RKO (cell line): ENCODE measurements around the gene ERG28.
"Not testable (repeated sequence)": the region's sequence is repeated elsewhere in the genome, so short reads cannot be mapped to it uniquely, and the experiment has no call there.

ENCODE experiments used
- DNase-seq: peaks from one replicate; pipeline ENCODE4 v3.0.0-alpha.2; 2016; ENCODE audit warnings: low spot score

Gene ERG28

DNA sequence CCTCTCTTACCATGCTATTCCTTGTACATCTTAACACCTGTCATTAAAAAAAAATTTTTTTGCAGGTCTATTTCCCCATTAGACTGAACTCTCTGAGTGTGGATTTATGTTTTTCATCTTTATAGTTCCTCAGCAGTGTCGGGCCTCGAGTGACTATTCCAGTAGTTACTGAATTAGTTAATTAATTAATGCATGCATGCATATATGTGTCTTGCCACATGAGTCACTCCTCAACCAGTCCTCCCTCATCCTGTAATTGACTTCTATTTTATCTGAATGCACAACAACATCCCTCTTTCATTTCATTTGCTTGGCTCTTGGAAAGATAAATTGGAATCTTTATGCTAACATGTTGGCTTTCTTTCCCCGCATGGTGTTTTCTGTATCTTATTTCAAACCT, 35.6 kb downstream of the ERG28 start:
- DNase-seq: no peak

DNA sequence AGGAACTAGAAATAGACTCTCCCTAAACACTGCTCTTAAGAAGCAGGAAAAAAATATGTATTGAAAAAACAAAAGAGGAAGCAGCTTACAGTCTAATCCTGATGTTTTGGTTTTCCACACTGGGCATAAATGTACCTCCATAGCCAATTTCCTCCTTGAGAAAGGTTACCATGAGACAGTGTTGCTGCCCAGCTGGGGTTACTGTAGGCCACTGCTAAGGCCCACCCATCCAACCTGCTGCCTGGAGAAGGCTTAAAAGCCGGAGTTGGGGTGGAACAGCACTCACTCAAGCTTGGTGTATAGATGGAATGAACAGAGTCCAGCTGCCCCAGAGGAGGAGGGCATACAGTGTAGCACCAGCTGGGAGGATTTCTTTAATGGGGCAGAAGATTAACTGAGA, 41.1 kb downstream of the ERG28 start:
- DNase-seq: no peak

DNA sequence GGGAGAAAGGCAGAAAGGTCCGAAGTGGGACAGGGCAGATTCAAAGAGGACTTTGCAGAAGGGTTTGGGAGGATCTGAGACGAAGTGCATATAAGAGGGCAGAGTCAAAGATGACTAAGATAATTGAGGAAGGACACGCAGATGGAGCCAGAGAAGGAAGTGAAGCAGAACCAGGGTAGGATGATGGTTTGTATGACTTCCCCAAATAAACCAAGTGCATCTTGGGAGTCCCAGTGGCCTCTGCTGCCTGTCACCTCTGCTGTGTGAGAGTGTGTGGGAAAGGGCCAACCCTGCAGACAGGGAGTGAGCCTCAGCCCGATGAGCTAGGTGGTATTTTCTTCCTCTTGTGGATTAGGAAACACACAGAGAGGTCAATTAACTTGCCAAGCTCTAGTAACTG, 45.5 kb downstream of the ERG28 start:
- DNase-seq: no peak

DNA sequence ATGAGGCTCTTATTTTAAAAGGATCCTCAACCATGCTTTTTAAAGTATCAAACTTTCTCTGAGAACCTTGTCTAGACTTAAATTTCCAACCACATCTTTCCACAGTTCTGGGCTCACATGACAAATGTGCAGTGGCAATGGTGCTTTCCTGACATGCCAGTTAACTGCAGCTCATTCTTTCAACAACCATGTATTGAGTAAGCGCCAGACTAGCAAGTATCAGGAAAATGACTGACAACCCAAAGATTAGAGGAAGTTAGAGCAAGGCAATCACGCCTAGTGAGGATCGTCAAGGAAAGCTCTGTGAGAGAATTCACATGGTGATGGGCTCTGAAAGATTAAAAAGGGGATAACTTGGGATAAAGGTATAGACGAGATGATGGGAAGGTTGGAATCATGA, 46.5 kb downstream of the ERG28 start:
- no peak for DNase-seq

DNA sequence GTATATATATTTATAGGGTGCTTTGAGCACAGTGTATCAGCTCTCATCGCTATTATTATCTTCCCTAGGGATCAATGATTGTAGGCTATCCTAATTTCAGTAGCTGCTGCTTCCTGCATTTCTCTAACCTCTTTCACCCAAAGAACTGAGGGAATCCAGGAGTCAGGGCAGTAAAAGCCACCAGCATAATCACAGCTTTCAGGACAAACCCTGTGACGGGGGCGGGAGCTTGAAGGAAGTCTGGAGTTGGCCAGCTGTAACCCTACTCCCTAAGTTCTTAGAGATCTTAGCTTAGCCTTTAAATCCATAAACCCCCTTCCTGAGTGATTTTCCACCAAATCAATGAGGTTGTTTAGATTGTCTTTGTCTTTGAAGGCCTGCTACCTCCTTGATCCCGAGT, 48.5 kb downstream of the ERG28 start:
- no peak for DNase-seq

DNA sequence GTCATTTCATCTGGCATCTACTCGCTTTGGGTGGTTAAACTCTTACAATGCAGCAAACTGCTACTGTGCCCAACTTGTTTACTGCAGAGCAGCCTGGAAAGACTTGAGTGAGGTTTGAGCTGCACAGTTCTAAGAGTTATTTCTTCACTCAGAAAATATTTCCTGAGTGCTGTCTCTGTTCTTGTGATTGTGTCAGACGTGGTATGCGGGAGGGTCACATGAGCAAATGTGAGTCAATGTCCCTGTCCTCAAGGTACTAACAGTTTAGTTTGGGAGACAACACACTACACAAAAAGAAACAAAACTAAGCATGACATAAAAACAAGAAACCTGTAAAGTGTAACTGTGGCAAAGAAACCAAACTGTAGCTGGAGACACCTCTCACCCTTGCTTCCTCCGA, 49.8 kb downstream of the ERG28 start:
- no peak for DNase-seq

DNA sequence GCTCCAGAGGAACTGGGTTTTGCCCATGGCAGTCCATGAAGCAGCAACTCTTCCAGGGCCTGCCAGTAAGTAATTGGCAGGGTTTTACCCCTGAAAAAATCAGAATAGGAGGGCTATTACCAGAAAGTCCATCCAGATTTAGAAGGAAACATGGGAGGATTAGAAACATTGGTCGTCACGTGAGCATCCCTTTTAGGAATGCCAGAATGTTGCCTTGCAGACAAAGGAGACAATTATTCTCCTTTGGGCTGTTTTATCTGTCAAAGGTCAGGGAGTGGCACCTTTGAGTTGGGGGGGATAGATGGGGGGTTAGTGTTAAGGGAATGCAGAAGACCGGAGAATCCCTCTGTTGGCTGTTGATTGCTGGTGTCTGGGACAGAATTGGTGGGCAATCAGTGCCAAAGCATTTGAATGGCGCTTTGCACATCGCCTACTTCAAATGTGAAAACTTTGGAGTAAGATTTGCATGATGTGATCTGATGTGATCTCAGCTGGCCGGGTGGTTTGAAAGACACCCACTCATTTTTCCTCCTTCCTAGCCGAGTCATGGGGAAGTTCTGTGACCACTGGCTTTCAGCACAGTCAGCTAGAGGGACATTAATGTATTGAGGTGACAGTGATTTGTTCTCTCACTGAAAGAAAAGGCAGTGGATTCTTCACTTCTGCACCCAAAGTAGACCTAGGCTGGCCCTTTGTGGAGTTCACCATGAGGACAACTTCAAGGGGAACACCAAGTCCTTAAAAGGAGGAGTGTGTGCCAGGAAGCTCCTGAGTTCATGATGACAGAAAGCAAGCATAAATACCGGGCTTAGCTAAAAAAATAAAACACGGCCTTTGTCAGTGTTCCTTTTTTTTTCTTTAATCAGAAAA, 50.8 kb downstream of the ERG28 start:
- DNase-seq: no peak

DNA sequence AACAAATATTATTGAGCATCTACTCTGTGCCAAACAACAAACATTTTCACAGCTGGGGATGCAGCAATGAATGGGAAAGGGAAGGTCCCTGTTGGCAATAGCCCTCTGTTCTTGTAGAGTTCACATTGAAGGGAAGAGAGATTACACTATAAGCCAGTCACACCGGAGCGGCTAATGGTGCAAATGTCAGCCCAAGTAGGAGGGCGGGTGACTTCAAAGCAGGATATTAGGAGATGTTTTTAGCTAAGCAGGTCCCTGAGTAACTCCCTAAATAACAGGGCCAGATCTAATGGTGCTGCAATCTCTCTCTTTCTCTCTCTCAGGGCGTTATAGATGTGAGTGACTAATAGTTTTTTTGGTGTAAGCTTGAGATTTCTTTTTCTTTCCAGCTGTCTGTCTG, 51.6 kb downstream of the ERG28 start:
- no peak for DNase-seq

DNA sequence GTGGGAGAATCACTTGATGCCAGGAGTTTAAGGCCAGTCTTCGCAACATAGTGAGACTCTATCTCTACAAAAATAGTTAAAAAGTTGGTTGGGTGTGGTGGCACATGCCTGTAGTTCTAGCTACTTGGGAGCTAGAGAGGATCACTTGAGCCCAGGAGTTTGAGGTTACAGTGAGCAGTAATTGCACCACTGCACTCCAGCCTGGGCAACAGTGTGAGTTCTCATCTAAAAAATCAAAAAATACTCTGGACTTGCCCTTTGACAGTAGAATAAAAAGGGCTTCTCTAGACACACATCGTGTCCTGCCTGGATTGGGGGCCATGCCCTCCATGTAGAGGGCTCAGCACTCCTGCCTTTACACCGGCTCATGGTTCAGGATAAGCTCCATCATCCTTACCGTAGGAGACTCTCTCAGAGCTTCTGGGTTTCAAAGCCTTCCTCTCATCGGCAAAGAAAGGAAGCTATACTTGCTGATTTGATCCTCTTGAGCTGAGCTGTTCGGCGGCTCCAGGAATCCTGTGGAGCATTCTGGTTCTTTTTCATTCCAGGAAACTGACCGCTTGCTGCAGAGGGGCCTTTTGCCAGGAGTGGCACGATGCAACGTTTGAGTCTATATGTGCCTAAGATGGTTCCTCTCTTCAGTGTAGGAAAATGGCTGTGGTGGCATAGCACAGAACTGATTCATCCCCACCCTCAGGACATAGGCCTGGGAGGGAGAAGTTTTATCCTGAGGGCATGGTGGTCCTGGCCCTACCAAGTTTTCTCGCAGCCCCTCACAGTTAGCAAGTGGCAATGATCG, 52.6 kb downstream of the ERG28 start:
- no peak for DNase-seq

DNA sequence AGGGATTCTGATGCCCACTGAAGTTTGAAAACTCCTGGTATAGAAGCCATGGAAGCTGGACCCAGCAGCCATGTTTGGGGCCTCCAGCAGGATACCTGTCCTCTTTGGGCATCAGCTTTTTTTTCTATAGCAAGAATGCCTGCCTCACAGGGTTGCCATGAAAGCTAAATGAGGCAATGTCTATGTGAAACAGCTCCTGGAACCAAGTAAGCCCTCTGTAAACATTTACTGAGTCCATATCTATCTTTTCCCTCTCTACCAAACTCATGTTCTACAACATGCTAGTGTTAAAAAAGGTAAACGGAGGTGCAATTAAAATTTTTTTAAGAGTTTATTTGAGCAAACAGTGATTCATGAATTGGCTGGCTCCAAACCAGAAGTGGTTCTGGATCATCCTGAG, 53.6 kb downstream of the ERG28 start:
- no peak for DNase-seq

DNA sequence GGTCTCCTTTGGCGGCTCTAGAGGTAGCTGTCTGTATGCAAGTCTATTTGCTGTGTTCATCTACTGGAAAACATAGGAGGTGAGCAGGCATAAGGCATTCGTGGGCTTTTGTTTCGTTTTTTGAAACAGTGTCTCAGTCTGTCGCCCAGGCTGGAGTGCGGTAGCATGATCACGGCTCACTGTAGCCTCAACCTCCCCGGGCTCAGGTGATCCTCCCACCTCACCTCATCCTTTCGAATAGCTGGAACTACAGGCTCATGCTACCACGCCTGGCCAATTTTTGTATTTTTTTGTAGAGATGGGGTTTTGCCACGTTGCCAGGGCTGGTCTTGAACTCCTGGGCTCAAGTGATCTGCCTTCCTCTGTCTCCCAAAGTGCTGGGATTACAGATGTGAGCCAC, 54.8 kb downstream of the ERG28 start:
- no peak for DNase-seq

DNA sequence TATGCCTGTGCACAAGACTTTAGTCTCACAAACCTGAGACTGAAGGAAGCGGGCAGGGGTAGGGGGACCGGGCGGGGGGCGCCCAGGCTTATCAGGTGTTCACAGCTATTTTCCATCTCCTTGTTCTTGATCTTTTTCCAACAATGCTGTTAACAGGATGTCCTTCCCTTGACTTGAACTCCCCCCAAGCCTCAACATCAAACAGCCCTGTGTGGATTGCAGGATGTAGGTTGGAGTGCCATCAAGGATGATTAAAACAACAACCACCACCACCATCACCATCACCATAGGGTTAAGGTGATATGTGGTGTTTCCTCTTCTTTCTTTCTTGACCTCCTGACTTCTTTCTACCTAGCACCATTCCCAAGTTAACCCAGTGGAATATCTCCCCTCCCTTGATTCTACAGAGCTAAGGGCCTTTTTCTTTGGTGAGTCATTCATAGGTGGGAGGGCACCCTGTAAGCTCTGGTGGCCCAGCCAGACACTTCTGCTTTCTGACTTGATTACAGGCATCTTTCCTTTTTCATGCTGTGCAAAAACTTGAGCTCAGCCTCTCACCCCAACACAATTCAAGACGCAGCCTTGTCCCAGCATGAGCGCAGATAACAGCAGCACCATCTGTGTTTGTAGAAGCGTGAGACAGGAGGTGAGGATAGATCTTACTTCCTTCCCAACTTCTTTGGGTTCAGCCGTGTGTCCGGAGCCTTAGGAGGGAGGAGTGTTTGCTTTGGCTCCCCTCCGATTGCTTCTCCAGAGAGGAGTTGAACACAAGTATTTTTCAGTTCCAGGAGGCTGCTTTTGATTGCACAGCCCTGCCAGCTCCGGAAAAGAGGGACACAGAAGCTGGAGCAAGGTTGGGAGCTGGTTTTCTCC, 55.5 kb downstream of the ERG28 start:
- no peak for DNase-seq

DNA sequence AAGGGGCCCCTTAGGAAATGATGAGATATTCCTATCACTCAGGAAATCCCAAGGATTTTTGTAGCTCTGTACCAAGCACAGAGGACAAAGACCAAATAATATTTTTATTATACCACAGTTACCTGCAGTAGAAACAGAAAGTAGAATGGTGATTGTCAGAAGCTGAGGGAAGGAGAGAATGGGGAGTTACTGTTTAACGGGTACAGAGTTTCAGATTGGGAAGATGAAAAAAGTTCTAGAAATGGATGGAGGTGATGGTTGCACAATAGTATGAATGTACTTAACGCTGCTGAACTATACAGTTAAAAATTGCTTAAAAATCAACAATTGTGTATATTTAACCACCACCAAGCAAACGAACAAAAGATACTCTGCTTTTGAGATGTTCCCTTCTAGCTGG, 58.2 kb downstream of the ERG28 start:
- no peak for DNase-seq

DNA sequence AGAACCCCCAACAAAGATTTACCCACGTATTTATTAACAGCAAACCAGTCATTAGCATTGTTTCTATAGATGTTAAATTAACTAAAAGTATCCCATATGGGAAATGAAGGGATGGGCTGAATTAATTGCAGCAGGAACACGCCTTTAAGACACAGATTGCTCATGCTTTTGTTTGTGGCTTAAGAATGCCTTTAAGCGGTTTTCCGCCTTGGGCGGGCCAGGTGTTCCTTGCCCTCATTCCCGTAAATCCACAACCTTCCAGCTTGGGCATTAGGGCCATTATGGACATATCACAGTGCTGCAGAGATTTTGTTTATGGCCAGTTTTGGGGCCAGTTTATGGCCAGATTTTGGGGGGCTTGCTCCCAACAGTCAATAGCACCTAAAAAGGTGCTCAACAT, 59.6 kb downstream of the ERG28 start:
- not testable (repeated sequence) for DNase-seq

DNA sequence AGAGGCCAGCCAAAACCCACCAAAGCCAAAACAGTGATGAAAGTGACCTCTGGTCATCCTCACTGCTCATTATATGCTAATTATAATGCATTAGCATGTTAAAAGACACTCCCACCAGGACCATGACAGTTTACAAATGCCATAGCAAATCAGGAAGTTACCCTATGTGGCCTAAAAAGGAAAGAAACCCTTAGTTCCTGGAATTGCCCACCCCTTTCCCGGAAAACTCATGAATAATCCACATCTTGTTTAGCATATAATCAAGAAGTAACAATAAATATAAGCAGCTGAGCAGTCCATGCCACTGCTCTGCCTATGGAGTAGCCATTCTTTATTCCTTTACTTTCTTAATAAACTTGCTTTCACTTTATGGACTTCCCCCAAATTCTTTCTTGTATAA, 60.6 kb downstream of the ERG28 start:
- DNase-seq: not testable (repeated sequence)
